Nephron progenitor cell (in vitro differentiated cells): ENCODE results near the gene ZNF681.
"Not testable (repeated sequence)": the region's sequence is repeated elsewhere in the genome, so short reads cannot be mapped to it uniquely, and the experiment has no call there.

Source experiments
- DNase-seq: peaks from one replicate; pipeline ENCODE4 v3.0.0; 2021
- H3K27ac Mint-ChIP-seq: 2 replicates; pipeline ENCODE4 v1.8.0; 2021; ENCODE audit warnings: mild to moderate bottlenecking, moderate library complexity, mixed read lengths
- H3K27me3 Mint-ChIP-seq: 2 replicates; pipeline ENCODE4 v1.8.0; 2021; ENCODE audit warnings: mild to moderate bottlenecking, low read depth, mixed read lengths; ENCODE audit not compliant: poor library complexity
- H3K36me3 Mint-ChIP-seq: 2 replicates; pipeline ENCODE4 v1.8.0; 2021; ENCODE audit warnings: low read depth, mixed read lengths
- H3K4me1 Mint-ChIP-seq: 2 replicates; pipeline ENCODE4 v1.8.0; 2021; ENCODE audit warnings: mixed read lengths
- H3K4me3 Mint-ChIP-seq: 2 replicates; pipeline ENCODE4 v1.8.0; 2021; ENCODE audit warnings: mild to moderate bottlenecking, moderate library complexity, mixed read lengths
- H3K9me3 Mint-ChIP-seq: 2 replicates; pipeline ENCODE4 v1.8.0; 2021; ENCODE audit warnings: mild to moderate bottlenecking, moderate library complexity, mixed read lengths
- CTCF ChIP-seq: fragments of 200-600 bp; sonication (generic); IDR thresholded peaks from 2 replicates; pipeline ENCODE4 v1.5.0; 2021; ENCODE audit warnings: antibody characterized with exemption

ZNF681 gene

DNA sequence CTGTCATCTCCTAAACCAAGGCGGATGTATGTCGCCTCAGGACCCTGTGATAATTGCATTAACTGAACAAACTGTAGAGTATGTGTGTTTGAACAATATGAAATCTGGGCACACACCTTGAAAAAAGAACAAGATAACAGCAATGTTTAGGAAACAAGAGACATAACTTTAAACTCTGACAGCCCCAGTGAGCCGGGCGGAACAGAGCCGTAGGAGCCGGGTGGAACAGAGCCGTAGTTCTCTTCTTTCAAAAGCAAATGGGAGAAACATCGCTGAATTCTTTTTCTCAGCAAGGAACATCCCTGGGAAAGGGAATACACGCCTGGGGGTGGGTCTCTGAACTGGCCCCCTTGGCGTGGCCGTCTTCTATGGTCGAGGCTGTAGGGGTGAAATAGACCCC lies 39.9 kb downstream of the ZNF681 start:
- no peaks in the 10 kb centered on the region for H3K36me3 Mint-ChIP-seq
- no peak overlapping the region for H3K27ac Mint-ChIP-seq
- H3K4me3 Mint-ChIP-seq, result no peak overlapping the region
- H3K4me1 Mint-ChIP-seq, result peaks cover 5% of the 10 kb centered on the region
- peaks cover 19% of the 10 kb centered on the region for H3K27me3 Mint-ChIP-seq
- H3K9me3 Mint-ChIP-seq, result peaks cover 10% of the 10 kb centered on the region
- TF ChIP-seq CTCF, result no peak
- DNase-seq, result no peak

DNA sequence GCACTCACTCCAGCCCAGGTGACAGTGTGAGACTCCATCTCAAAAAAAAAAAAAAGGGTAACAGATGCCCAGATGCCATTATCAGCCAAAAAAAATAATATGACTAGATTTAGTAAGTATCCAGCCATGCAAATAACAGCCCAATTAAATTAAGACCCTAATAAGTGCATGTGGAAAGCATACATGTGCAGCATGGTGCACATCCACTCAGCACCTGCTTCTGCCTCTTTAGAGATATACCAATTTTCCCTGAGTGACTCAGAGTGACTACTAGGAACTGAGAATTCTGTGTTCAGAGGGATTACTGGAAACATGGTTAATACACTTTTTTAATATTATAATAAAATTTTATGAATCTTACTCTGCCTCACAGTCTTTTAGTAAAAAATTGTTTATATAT lies 41.9 kb downstream of the ZNF681 start:
- no peak for TF ChIP-seq CTCF
- DNase-seq, result no peak
- Mint-ChIP-seq H3K36me3 (no peaks in the 10 kb centered on the region), H3K4me3 (no peak overlapping the region), H3K4me1 (no peaks in the 10 kb centered on the region), H3K9me3 (peaks cover 10% of the 10 kb centered on the region), H3K27ac (no peak overlapping the region), H3K27me3 (peaks cover 19% of the 10 kb centered on the region)

DNA sequence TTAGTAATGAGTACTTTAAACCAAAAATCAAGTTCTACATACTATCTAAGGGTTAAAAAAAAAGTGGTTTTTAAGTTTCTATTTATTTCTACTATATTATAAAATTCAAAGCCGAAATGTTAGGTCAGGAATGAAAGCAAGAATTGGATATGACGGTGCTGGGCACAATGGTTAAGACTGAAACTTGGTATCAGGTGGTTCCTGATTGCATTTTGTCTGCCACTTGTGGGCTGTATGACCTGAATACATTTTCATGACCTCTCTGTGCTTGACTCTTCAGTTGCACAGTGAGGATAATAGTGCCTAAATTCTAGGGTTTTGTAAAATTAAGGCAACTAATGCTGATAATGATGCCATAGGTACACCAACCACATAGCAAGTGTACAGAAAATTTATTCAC lies 49.3 kb downstream of the ZNF681 start:
- no peaks in the 10 kb centered on the region for H3K27me3 Mint-ChIP-seq
- no peaks in the 10 kb centered on the region for H3K36me3 Mint-ChIP-seq
- peaks cover 26% of the 10 kb centered on the region for H3K9me3 Mint-ChIP-seq
- H3K27ac Mint-ChIP-seq, result no peak overlapping the region
- H3K4me3 Mint-ChIP-seq, result no peak overlapping the region
- no peak for TF ChIP-seq CTCF
- DNase-seq, result no peak
- no peaks in the 10 kb centered on the region for H3K4me1 Mint-ChIP-seq

GRCh38 chr19:23706657-23707056 lies 52.0 kb downstream of the ZNF681 start:
- Mint-ChIP-seq H3K27ac (no peak overlapping the region), H3K4me1 (no peaks in the 10 kb centered on the region), H3K27me3 (peaks cover 3% of the 10 kb centered on the region), H3K36me3 (no peaks in the 10 kb centered on the region), H3K4me3 (no peak overlapping the region), H3K9me3 (peaks cover 47% of the 10 kb centered on the region)
- TF ChIP-seq CTCF, result no peak
- no peak for DNase-seq

DNA sequence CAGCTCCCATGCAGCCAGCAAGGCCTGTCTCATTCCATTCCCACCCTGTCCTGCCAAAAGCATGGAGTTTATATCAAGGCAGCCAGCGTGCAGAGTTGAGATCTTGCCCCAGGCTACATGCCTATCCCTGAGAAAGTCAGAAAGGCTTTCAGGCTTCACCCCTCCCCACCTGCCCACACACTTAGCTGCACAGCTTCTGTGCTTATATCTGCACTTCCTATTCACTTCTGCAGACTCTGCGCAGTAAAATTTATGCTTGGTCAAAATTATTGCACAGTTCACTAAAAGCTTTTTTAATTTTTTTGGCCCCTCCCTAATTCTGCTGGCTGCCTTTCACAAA lies 59.2 kb downstream of the ZNF681 start:
- DNase-seq, result no peak
- no peaks in the 10 kb centered on the region for H3K4me1 Mint-ChIP-seq
- peaks cover 6% of the 10 kb centered on the region for H3K27me3 Mint-ChIP-seq
- H3K27ac Mint-ChIP-seq, result no peak overlapping the region
- H3K36me3 Mint-ChIP-seq, result no peaks in the 10 kb centered on the region
- peaks cover 80% of the 10 kb centered on the region for H3K9me3 Mint-ChIP-seq
- no peak overlapping the region for H3K4me3 Mint-ChIP-seq
- no peak for TF ChIP-seq CTCF

DNA sequence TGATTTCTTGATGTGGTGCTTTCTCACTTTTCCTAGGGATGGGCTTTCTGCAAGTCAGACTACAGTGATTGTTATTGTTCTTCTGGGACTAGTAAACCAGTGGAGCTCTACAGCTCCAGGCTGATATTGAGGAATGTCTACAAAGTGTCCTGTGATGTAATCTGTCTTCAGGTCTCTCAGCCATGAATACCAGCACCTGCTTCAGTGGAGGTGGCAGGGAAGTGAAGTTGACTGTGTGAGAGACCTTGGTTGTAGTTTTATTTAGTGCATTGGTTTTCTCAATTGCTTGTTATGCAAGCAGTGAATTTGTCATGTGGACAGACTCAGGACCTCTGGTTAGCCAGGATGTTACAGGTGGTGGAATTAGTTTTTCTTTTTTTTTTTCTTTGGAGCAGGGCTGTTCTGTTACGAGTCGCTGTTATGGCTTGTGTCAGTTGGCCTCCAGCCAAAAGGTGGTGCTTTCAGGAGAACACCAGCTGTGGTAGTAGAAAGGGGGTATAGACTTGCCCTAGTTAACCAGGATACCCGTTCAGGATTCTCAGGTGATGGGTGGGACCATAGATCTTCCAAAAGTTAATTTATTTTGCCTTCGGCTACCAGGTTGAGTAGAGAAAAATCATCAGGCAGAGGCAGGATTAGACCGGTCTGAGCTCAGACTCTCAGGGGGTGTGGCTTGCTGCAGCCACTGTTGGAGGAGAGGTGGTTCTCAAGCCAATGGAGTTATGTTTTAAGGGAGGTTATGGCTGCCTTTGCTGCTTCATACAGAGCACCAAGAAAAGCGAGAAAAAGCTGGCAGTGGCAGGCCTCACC lies 59.8 kb downstream of the ZNF681 start:
- H3K4me3 Mint-ChIP-seq, result no peak overlapping the region
- H3K27ac Mint-ChIP-seq, result no peak overlapping the region

DNA sequence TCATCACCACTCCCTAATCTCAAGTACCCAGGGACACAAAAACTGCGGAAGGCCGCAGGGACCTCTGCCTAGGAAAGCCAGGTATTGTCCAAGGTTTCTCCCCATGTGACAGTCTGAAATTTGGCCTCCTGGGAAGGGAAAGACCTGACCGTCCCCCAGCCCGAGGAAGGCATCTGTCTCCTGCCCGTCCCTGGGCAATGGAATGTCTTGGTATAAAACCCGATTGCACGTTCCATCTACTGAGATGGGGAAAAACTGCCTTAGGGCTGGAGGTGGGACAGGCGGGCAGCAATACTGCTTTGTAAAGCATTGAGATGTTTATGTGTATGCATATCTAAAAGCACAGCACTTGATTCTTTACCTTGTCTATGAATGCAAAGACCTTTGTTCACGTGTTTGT lies 65.8 kb downstream of the ZNF681 start:
- H3K27ac Mint-ChIP-seq, H3K4me1 Mint-ChIP-seq, H3K4me3 Mint-ChIP-seq, DNase-seq, H3K27me3 Mint-ChIP-seq, H3K36me3 Mint-ChIP-seq: not testable (repeated sequence)
- peaks cover 39% of the 10 kb centered on the region for H3K9me3 Mint-ChIP-seq

More for the DNA sequence above, 59.8 kb downstream of the ZNF681 start:
- DNase-seq, result no peak
- Mint-ChIP-seq H3K9me3 (peaks cover 81% of the 10 kb centered on the region), H3K4me1 (no peaks in the 10 kb centered on the region), H3K27me3 (peaks cover 6% of the 10 kb centered on the region), H3K36me3 (no peaks in the 10 kb centered on the region)
- TF ChIP-seq CTCF, result no peak
